Heart right ventricle (tissue), 16 donors: ENCODE measurements around the gene MACROD2. TPM values are rescaled to one million over a fixed set of nuclear protein-coding genes. Genes with fewer than 3 reads are reported as not detected.
"Not testable (repeated sequence)": the region's sequence is repeated elsewhere in the genome, so short reads cannot be mapped to it uniquely, and the experiment has no call there.

ENCODE experiments used
- ATAC-seq, 8 donors: fragments of 200-7000 bp; cut with Tn5 transposase; one replicate each; pipeline ENCODE4 v1.9.1; 2020; ENCODE audit warnings: mild to moderate bottlenecking in 8 of 8, moderate library complexity in 8 of 8, moderate number of reproducible peaks in 1 of 8
- DNase-seq, 2 donors: peaks; one replicate each; pipeline ENCODE4 v3.0.0-alpha.2; 2020
- H3K27ac ChIP-seq, 10 donors: fragments of 200-600 bp; sonication (generic) in 2 of 10; one replicate each; pipeline versions ENCODE4 v1.5.0 to v1.8.0; 2020 to 2022; ENCODE audit warnings: mild to moderate bottlenecking in 3 of 10
- H3K27me3 ChIP-seq, 7 donors: fragments of 200-600 bp; one replicate each; pipeline ENCODE4 v1.8.0; 2021 to 2022; ENCODE audit warnings: mild to moderate bottlenecking in 2 of 7
- H3K36me3 ChIP-seq, 9 donors: fragments of 200-600 bp; sonication (generic) in 1 of 9; one replicate each; pipeline versions ENCODE4 v1.5.0 to v1.8.0; 2020 to 2022; ENCODE audit warnings: mild to moderate bottlenecking in 2 of 9
- H3K4me1 ChIP-seq, 9 donors: fragments of 200-600 bp; sonication (generic) in 1 of 9; one replicate each; pipeline versions ENCODE4 v1.5.0 to v1.8.0; 2020 to 2022; ENCODE audit warnings: mild to moderate bottlenecking in 4 of 9
- H3K4me3 ChIP-seq, 10 donors: fragments of 200-600 bp; sonication (generic) in 2 of 10; one replicate each; pipeline versions ENCODE4 v1.5.0 to v1.8.0; 2020 to 2022; ENCODE audit warnings: mild to moderate bottlenecking in 7 of 10, moderate library complexity in 2 of 10
- H3K9me3 ChIP-seq, 11 donors: fragments of 200-600 bp in 10 of 11; sonication (generic) in 2 of 11; one replicate each; pipeline versions ENCODE4 v1.5.0 to v1.8.0; 2013 to 2022; ENCODE audit warnings: mild to moderate bottlenecking in 2 of 11, control low read depth in 1 of 11, moderate library complexity in 1 of 11
- WGBS, 2 donors: extraction: QIAGEN DNeasy Blood & Tissue Kit; methylation state at CpG; one replicate each; pipeline ENCODE4 v1.1.7; 2013; ENCODE audit warnings: inconsistent platforms in 1 of 2; 5-methylcytosine and 5-hydroxymethylcytosine counted together
- intact Hi-C, 10 donors: fragments of 100-400 bp; cut with DNase I; formaldehyde crosslinking; loops; one replicate each; pipeline versions ENCODE4 v1.11.1 to v1.14.2; 2022
- polyA plus RNA-seq, 2 donors: library from polyadenylated mRNA; stranded (reverse); fragments of 200-250 nt; gene quantifications; one replicate each; pipeline ENCODE4 v1.2.3, GENCODE V29; 2013
- total RNA-seq, 10 donors: library from RNA; stranded (reverse); fragmentation: NEBNext Ultra II Directional in 3 of 10; extraction: Animal tissue kit (Norgen Biotek cat#: 25700) in 3 of 10; gene quantifications; one replicate each; pipeline versions ENCODE4 v1.2.1 to v1.2.4, GENCODE V29; 2021 to 2023
- TF ChIP-seq, protein P1 (sequence below), 9 donors: fragments of 200-600 bp; sonication (generic) in 2 of 9; IDR thresholded peaks; one replicate each; pipeline versions ENCODE4 v1.5.0 to v1.8.0; 2021 to 2022; ENCODE audit warnings: antibody characterized with exemption in 9 of 9, mild to moderate bottlenecking in 5 of 9, moderate library complexity in 1 of 9
- donor health status: Arrhythmogenic right ventricular cardiomyopathy.
- donor health status: ischemic (EF 13 %, LVEDD 7.1; RV severe dilation, severe dysfunction).
- donor health status: healthy with polysubstance abuse.
- donor health status: DM: no; HTN: yes; CAD: no.
- donor health status: DM: no; HTN: no; CAD: no.
- donor health status: ischemic (EF 25% LVEDD 6.9; RV normal size, moderate dysfunction).
- donor health status: ischemic (EF 25% LVEDD 5.7; RV mildly dilated, moderate dysfunction).
- donor health status: healthy.
- donor health status: DM: yes; HTN: yes; CAD: no.
- donor health status: Ischemic cardiomyopathy.
- donor health status: ischemic (EF 35%, LVEDD 5.7; RV mildly dilated, moderate dysfunction).
- donor health status: nonischemic (EF 11% LVEDD 7.7; RV severe dilation, severe dysfunction).
- donor health status: DM: yes; HTN: yes; CAD: no.
- donor health status: PGD.
- donor health status: ischemic (EF 29% LVEDD 5.4; RV normal size, mild dysfunction).
- donor health status: nonischemic (EF 23%, LVEDD 6.1; RV moderate dilation, normal function).

The MACROD2 gene
- total and polyA plus RNA-seq, 12 donors: 0.28 to 6.4 (median 4.1) TPM

DNA sequence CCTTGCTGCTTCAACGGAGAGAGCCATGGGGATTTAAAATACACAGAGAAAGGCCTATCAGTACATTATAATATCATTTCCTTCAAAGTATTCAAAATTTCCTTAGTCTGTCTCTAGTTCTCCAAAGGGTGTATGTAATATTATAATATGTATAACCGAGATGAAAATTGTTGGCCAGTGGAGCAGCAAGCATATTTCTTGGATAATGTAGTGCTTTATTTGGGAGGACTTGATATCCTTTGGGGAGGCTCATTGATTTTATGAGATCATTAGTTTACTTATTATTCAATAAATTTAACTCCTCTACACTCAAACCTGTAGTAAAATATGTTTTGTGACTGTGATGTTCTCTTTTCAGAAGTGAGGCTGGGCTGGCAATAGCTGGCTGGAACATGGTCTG lies 1145.0 kb downstream of the MACROD2 start:
- Histone ChIP-seq H3K4me3 (no peak overlapping the region), H3K4me1 (no peaks in the 10 kb centered on the region), H3K27me3 (no peaks in the 10 kb centered on the region), H3K9me3 (peaks cover 0 to 5% (median 0%) of the 10 kb centered on the region in 11 donors), H3K36me3 (no peaks in the 10 kb centered on the region), H3K27ac (no peak overlapping the region)
- WGBS, 2 donors: 66 to 67% methylated on average over 2 of the region's 2 CpGs
- intact Hi-C loops: no loop called here
- DNase-seq (no peak), ATAC-seq (no peak)
- TF ChIP-seq, protein P1, sequence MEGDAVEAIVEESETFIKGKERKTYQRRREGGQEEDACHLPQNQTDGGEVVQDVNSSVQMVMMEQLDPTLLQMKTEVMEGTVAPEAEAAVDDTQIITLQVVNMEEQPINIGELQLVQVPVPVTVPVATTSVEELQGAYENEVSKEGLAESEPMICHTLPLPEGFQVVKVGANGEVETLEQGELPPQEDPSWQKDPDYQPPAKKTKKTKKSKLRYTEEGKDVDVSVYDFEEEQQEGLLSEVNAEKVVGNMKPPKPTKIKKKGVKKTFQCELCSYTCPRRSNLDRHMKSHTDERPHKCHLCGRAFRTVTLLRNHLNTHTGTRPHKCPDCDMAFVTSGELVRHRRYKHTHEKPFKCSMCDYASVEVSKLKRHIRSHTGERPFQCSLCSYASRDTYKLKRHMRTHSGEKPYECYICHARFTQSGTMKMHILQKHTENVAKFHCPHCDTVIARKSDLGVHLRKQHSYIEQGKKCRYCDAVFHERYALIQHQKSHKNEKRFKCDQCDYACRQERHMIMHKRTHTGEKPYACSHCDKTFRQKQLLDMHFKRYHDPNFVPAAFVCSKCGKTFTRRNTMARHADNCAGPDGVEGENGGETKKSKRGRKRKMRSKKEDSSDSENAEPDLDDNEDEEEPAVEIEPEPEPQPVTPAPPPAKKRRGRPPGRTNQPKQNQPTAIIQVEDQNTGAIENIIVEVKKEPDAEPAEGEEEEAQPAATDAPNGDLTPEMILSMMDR (IDR thresholded peaks at IDR 0.05): no peak

DNA sequence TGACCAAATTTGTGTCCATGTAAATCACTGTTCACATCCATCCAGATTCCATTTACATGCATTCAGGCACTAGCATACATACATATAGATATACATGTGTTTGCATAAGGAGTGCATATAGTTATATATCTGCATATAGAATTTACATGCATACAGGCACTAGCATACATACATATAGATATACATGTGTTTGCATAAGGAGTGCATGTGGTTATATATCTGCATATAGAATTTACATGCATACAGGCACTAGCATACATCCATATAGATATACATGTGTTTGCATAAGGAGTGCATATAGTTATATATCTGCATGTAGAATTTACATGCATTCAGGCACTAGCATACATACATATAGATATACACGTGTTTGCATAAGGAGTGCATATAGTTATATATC lies 1145.6 kb downstream of the MACROD2 start:
- ATAC-seq, intact Hi-C loops, H3K36me3 ChIP-seq, H3K4me3 ChIP-seq, H3K4me1 ChIP-seq, H3K27me3 ChIP-seq, DNase-seq, H3K9me3 ChIP-seq, H3K27ac ChIP-seq: not testable (repeated sequence)
- 82 to 94% methylated on average over 1 of the region's 1 CpG for WGBS, 2 donors

DNA sequence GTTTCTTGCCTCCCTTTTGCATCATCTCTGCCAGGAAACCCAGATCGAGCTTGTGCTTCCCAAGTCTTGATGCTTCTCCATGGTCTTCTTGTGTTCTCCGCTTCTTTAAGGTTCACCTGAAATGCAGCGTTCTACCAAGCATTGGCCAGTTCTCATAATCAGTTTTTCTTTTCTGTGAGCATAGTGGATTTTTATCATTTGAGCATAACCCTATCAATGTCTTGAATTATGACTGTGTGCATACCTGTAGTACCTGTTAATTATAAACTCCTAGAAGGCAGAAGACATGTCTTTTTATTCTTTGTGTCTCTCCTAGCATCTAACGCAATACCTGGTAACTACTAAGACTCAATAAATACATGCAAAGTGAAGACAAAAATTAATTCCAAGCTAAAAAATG lies 1146.5 kb downstream of the MACROD2 start:
- TF ChIP-seq, protein P1 (IDR thresholded peaks at IDR 0.05): no peak
- 79 to 83% methylated on average over 4 of the region's 4 CpGs for WGBS, 2 donors
- no peak for ATAC-seq
- H3K27ac ChIP-seq: no peak overlapping the region
- no peak for DNase-seq
- H3K4me1 ChIP-seq: no peaks in the 10 kb centered on the region
- H3K27me3 ChIP-seq: no peaks in the 10 kb centered on the region
- H3K9me3 ChIP-seq: peaks cover 0 to 5% (median 0%) of the 10 kb centered on the region in 11 donors
- intact Hi-C loops: no loop called here
- H3K4me3 ChIP-seq: no peak overlapping the region
- no peaks in the 10 kb centered on the region for H3K36me3 ChIP-seq

DNA sequence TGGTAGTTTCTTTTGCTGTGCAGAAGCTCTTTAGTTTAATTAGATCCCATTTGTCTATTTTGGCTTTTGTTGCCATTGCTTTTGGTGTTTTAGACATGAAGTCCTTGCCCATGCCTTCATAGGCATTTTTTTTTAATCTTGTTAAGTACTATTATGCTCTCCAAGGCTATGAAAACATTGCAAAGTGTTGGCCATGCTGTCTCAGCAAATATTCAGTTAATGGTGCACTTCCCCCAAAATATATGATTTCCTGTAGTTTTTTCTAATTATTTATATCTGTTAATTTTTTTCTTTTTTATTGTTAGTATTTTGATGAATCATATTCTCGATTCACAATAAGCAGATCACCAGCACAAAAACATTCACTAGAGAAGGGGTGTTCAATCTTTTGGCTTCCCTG lies 1148.2 kb downstream of the MACROD2 start:
- DNase-seq (no peak), ATAC-seq (no peak)
- H3K9me3 ChIP-seq: peaks cover 0 to 5% (median 0%) of the 10 kb centered on the region in 11 donors
- H3K4me1 ChIP-seq: no peaks in the 10 kb centered on the region
- no peak overlapping the region for H3K4me3 ChIP-seq
- intact Hi-C loops: no loop called here
- TF ChIP-seq, protein P1 (IDR thresholded peaks at IDR 0.05): no peak
- H3K27me3 ChIP-seq: no peaks in the 10 kb centered on the region
- 76 to 84% methylated on average over 1 of the region's 1 CpG for WGBS, 2 donors
- no peak overlapping the region for H3K27ac ChIP-seq
- H3K36me3 ChIP-seq: no peaks in the 10 kb centered on the region

DNA sequence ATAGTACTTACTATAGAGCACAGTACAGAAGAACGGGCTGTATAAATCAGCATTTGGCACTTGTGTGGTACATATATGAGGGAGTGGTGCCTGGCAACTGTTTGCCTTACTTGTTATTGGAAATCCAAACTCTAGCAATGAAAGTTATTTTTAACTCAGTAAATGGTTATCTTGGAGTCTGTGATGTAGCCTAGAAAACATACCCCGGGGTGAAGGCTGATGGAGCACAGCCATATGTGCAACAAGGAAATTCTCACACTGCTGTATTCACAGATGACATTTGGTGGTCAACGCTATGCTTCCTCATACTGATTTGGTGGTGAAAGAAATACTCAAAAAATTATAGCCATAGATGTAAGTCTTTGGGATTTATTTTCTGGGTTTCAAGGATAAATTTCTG lies 1149.6 kb downstream of the MACROD2 start:
- 18 to 25% methylated on average over 3 of the region's 3 CpGs for WGBS, 2 donors
- intact Hi-C loops: no loop called here

More for the DNA sequence above, 1149.6 kb downstream of the MACROD2 start:
- Histone ChIP-seq H3K9me3 (peaks cover 0 to 5% (median 0%) of the 10 kb centered on the region in 11 donors), H3K27ac (no peak overlapping the region), H3K36me3 (no peaks in the 10 kb centered on the region), H3K4me1 (no peaks in the 10 kb centered on the region), H3K27me3 (no peaks in the 10 kb centered on the region), H3K4me3 (no peak overlapping the region)
- TF ChIP-seq, protein P1 (IDR thresholded peaks at IDR 0.05): no peak
- DNase-seq (no peak), ATAC-seq (no peak)
